ENCODE data around the gene IQSEC2. TPM values are rescaled to one million over a fixed set of nuclear protein-coding genes. Genes with fewer than 3 reads are reported as not detected.

Gene IQSEC2
- total and polyA plus RNA-seq, 2 of the 8 experiments (the other 6 are each of a cell fraction or from before 2014, with no cell fraction given), result 6.1 to 54.9 TPM

- TF ChIP-seq CHD7 (IDR thresholded peaks at IDR 0.05; ENCODE audit: insufficient replicate concordance, low read length) (no peak), CBX5 (IDR thresholded peaks at IDR 0.05; ENCODE audit: low read depth, low read length) (no peak), KDM1A (IDR thresholded peaks at IDR 0.05; ENCODE audit: borderline replicate concordance, low read length) (no peak), GTF2F1 (IDR thresholded peaks at IDR 0.05; ENCODE audit: borderline replicate concordance, low read depth, low read length) (no peak), SAP30 (IDR thresholded peaks at IDR 0.05; ENCODE audit: insufficient read depth, insufficient replicate concordance, low read length) (no peak), USF2 (IDR thresholded peaks at IDR 0.05; ENCODE audit: low read length) (no peak), NRF1 (IDR thresholded peaks at IDR 0.05; ENCODE audit: low read depth, low read length) (no peak), CBX8 (IDR thresholded peaks at IDR 0.05; ENCODE audit: borderline replicate concordance, low read depth, low read length) (no peak), HDAC6 (IDR thresholded peaks at IDR 0.05; ENCODE audit: low read depth, low read length) (no peak), POU5F1 (IDR thresholded peaks at IDR 0.05; ENCODE audit: low read depth, low read length) (no peak)
Measured at GRCh38 chrX:53256446-53257041, 24.8 kb downstream of the IQSEC2 start (continued).

Measured in H1 (cell line).